WTC11 (cell line): ENCODE data around the gene ITGB4.

Source experiments
- CREM ChIP-seq: sonication (generic); formaldehyde crosslinking; IDR thresholded peaks from 2 replicates; pipeline ENCODE4 v1.8.1; 2022; ENCODE audit warnings: mild to moderate bottlenecking, missing genetic modification reagents, moderate library complexity
- FOXK1 ChIP-seq: sonication (generic); formaldehyde crosslinking; IDR thresholded peaks from 2 replicates; pipeline ENCODE4 v1.8.0; 2022; ENCODE audit warnings: mild to moderate bottlenecking, moderate library complexity, missing genetic modification reagents
- FOXP1 ChIP-seq: sonication (generic); formaldehyde crosslinking; IDR thresholded peaks from 2 replicates; pipeline ENCODE4 v1.8.0; 2022; ENCODE audit warnings: missing genetic modification reagents, mild to moderate bottlenecking, moderate library complexity, borderline replicate concordance
- JAZF1 ChIP-seq: fragments of 250-450 bp; sonication (Bioruptor Pico); IDR thresholded peaks from 2 replicates; pipeline ENCODE4 v1.9.0; 2021; ENCODE audit warnings: moderate library complexity, mild to moderate bottlenecking, inconsistent platforms
- NFE2L1 ChIP-seq: sonication (generic); formaldehyde crosslinking; IDR thresholded peaks from 2 replicates; pipeline ENCODE4 v1.8.1; 2023; ENCODE audit warnings: missing genetic modification reagents
- SP1 ChIP-seq: sonication (generic); formaldehyde crosslinking; conservative IDR thresholded peaks from 2 replicates; pipeline ENCODE4 v1.8.1; 2022; ENCODE audit warnings: missing genetic modification reagents
- TF ChIP-seq, protein P1 (sequence below): sonication (generic); formaldehyde crosslinking; IDR thresholded peaks from 2 replicates; pipeline ENCODE4 v1.8.1; 2023; ENCODE audit warnings: mild to moderate bottlenecking, missing genetic modification reagents, moderate library complexity
- TF ChIP-seq, protein P2 (sequence below): fragments of 200-600 bp; IDR thresholded peaks from 2 replicates; pipeline ENCODE4 v1.8.0; 2022; ENCODE audit warnings: antibody characterized with exemption
- TF ChIP-seq, protein P3 (sequence below): sonication (generic); formaldehyde crosslinking; IDR thresholded peaks from 2 replicates; pipeline ENCODE4 v1.8.0; 2023; ENCODE audit warnings: missing genetic modification reagents, mild to moderate bottlenecking, borderline replicate concordance

DNA sequence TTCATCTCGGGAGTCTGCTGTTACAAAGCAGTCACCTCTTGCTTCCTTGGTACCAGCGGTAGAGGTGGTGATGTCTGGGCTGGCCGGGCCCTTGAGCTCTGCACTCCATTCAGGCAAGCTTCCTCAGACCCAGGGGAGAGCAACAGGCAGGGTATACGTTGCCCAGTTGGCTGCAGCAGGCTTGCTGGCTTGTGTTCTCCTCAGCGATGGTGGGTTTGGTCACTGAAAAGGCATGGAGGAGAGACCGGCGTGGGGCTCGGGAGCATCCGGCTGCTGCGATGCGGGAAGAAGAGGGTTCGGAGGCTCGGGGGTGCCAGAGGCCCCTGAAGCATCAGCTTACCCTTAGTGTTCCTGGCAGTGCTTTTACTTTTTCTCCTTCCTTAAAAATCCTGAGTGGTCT lies 28.3 kb upstream of the ITGB4 start:
- TF ChIP-seq SP1 (CRISPR knock-in tag) = no peak
- no peak for TF ChIP-seq NFE2L1 (CRISPR knock-in tag)
- TF ChIP-seq, protein P1, sequence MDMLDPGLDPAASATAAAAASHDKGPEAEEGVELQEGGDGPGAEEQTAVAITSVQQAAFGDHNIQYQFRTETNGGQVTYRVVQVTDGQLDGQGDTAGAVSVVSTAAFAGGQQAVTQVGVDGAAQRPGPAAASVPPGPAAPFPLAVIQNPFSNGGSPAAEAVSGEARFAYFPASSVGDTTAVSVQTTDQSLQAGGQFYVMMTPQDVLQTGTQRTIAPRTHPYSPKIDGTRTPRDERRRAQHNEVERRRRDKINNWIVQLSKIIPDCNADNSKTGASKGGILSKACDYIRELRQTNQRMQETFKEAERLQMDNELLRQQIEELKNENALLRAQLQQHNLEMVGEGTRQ = no peak
- TF ChIP-seq, protein P2, sequence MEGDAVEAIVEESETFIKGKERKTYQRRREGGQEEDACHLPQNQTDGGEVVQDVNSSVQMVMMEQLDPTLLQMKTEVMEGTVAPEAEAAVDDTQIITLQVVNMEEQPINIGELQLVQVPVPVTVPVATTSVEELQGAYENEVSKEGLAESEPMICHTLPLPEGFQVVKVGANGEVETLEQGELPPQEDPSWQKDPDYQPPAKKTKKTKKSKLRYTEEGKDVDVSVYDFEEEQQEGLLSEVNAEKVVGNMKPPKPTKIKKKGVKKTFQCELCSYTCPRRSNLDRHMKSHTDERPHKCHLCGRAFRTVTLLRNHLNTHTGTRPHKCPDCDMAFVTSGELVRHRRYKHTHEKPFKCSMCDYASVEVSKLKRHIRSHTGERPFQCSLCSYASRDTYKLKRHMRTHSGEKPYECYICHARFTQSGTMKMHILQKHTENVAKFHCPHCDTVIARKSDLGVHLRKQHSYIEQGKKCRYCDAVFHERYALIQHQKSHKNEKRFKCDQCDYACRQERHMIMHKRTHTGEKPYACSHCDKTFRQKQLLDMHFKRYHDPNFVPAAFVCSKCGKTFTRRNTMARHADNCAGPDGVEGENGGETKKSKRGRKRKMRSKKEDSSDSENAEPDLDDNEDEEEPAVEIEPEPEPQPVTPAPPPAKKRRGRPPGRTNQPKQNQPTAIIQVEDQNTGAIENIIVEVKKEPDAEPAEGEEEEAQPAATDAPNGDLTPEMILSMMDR = no peak
- TF ChIP-seq FOXP1 (CRISPR knock-in tag) = no peak
- TF ChIP-seq, protein P3, sequence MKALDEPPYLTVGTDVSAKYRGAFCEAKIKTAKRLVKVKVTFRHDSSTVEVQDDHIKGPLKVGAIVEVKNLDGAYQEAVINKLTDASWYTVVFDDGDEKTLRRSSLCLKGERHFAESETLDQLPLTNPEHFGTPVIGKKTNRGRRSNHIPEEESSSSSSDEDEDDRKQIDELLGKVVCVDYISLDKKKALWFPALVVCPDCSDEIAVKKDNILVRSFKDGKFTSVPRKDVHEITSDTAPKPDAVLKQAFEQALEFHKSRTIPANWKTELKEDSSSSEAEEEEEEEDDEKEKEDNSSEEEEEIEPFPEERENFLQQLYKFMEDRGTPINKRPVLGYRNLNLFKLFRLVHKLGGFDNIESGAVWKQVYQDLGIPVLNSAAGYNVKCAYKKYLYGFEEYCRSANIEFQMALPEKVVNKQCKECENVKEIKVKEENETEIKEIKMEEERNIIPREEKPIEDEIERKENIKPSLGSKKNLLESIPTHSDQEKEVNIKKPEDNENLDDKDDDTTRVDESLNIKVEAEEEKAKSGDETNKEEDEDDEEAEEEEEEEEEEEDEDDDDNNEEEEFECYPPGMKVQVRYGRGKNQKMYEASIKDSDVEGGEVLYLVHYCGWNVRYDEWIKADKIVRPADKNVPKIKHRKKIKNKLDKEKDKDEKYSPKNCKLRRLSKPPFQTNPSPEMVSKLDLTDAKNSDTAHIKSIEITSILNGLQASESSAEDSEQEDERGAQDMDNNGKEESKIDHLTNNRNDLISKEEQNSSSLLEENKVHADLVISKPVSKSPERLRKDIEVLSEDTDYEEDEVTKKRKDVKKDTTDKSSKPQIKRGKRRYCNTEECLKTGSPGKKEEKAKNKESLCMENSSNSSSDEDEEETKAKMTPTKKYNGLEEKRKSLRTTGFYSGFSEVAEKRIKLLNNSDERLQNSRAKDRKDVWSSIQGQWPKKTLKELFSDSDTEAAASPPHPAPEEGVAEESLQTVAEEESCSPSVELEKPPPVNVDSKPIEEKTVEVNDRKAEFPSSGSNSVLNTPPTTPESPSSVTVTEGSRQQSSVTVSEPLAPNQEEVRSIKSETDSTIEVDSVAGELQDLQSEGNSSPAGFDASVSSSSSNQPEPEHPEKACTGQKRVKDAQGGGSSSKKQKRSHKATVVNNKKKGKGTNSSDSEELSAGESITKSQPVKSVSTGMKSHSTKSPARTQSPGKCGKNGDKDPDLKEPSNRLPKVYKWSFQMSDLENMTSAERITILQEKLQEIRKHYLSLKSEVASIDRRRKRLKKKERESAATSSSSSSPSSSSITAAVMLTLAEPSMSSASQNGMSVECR (CRISPR knock-in tag) = no peak
- no peak for TF ChIP-seq CREM (CRISPR knock-in tag)
- TF ChIP-seq FOXK1 (CRISPR knock-in tag) = no peak
- no peak for TF ChIP-seq JAZF1
